ENCODE measurements around the gene KRTAP19-1.
"Not testable (repeated sequence)": the region's sequence is repeated elsewhere in the genome, so short reads cannot be mapped to it uniquely, and the experiment has no call there.

The KRTAP19-1 gene

DNA sequence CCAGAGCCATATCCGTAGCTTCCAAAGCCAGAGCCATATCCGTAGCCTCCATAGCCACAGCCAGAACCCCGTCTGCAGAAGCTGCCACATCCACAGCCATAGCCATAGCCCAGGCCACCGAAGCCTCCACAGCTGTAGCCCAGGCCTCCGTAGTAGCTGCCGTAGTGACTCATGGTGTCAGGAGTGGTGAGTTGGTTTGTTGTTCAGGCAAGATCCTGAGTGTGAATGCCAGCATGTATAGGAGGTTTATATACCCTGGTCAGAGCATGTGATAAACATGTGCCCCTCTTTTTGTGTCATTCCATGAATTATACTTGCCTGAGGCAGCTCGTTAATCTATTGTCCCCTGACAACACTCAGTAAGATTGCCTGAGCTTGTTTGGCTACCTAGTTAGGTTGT lies at the start of gene KRTAP19-1:
KRTAP19-1 (minus strand) TSS at position 223 of the 400 bp plus-strand sequence; CDS start at position 173, 50 bp downstream.
- no peak for DNase-seq

GRCh38 chr21:30518876-30519275 lies 38.7 kb upstream of the KRTAP19-1 start:
- no peak for DNase-seq

- DNase-seq = no peak
Measured at GRCh38 chr21:30515681-30516080, 35.5 kb upstream of the KRTAP19-1 start.

DNA sequence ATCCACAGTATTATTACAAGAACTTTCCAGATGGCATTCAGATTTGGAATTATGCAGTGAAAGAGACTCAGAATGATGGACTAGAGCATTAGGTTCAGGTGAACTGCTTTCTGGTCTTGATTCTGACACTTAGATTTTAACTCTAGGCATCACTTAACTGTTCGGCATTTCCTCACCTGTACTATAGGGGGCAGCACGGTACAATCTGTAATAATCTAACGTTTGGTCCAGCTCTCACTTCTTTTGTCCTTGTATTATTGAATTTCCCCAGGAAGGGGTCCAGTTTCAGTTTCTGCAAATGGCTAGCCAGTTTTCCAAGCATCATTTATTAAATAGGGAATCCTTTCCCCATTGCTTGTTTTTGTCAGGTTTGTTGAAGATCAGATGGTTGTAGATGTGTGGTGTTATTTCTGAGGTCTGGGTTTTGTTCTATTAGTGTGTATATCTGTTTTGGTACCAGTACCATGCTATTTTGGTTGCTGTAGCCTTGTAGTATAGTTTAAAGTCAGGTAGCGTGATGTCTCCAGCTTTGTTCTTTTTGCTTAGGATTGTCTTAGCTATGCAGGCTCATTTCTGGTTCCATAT lies 25.5 kb upstream of the KRTAP19-1 start:
- DNase-seq = not testable (repeated sequence)

DNA sequence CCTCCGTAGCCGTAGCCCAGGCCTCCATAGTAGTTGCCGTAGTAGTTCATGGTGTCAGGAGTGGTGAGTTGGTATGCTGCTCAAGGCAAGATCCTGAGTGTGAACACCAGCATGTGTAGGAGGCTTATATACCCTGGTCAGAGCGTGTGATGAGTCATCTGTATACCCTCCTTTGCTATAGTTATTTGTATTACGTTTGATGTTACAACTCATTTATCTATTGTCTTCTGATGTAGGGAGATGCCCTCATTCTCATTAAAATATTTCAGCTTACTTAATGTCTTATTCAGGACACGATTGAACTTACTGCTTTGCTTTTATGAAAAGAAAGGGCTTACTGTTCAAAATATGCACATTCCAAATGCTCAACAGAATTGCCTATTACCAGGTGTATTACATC lies 21.9 kb upstream of the KRTAP19-1 start, which contains the start of gene KRTAP19-5:
KRTAP19-5 (minus strand) TSS at position 101 of the 400 bp plus-strand sequence; CDS start at position 50, 51 bp downstream.
- DNase-seq = no peak

DNA sequence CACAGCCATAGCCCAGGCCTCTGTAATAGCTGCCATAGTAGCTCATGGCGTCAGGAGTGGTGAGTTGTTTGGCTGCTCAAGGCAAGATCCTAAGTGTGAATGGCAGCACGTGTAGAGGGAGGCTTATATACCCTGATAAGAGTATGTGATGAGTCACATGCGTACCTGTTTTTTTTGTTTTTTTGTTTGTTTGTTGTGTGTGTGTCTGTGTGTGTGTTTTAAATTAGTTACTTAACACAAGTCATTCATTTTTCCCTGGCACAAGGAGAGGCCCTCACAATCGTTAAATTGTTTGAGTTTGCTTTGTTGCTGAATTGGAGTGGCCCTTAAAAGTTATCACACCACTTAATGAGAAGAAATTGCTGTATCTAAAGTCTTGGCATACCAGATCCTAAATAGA lies 16.9 kb upstream of the KRTAP19-1 start, which contains the start of gene KRTAP19-4:
KRTAP19-4 (minus strand) TSS at position 101 of the 400 bp plus-strand sequence; CDS start at position 46, 55 bp downstream.
- DNase-seq = no peak

GRCh38 chr21:30491963-30492428 lies 11.8 kb upstream of the KRTAP19-1 start, which contains the start of gene KRTAP19-3:
Gene KRTAP19-3, minus strand, starts transcription at chr21:30492013. Its CDS starts 56 bp downstream, at chr21:30491957.
- no peak for DNase-seq

- no peak for DNase-seq
Measured at GRCh38 chr21:30487336-30487735, 7.2 kb upstream of the KRTAP19-1 start, which contains the start of gene KRTAP19-2. Gene KRTAP19-2, minus strand, starts transcription at chr21:30487436. Its CDS starts 88 bp downstream, at chr21:30487348.

- DNase-seq = no peak
Measured at GRCh38 chr21:30486180-30486579, 6.0 kb upstream of the KRTAP19-1 start.

GRCh38 chr21:30482130-30482529 lies 2.0 kb upstream of the KRTAP19-1 start:
- DNase-seq = no peak

- DNase-seq = no peak
Measured at GRCh38 chr21:30479259-30479658, 908 bp downstream of the KRTAP19-1 start.

DNA sequence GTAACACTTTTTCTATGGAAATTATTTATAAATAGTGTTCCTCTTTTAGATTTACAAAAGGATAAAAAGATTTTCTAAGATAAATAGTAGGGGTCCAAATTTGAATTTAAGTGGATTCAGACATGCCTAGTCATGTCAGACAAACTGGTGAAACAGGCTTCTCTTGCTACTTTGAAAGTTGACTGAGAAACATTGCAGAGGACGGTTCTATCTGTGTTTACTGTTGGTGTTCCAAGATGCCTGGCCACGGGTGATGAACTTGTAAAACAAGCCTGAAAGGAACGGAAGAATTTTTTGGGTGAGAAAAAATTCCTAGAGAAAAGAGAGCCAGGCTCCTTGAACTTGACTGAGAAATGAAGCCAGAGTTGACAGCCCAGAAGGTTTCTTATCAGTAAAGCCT lies 2.2 kb downstream of the KRTAP19-1 start:
- DNase-seq = no peak

DNA sequence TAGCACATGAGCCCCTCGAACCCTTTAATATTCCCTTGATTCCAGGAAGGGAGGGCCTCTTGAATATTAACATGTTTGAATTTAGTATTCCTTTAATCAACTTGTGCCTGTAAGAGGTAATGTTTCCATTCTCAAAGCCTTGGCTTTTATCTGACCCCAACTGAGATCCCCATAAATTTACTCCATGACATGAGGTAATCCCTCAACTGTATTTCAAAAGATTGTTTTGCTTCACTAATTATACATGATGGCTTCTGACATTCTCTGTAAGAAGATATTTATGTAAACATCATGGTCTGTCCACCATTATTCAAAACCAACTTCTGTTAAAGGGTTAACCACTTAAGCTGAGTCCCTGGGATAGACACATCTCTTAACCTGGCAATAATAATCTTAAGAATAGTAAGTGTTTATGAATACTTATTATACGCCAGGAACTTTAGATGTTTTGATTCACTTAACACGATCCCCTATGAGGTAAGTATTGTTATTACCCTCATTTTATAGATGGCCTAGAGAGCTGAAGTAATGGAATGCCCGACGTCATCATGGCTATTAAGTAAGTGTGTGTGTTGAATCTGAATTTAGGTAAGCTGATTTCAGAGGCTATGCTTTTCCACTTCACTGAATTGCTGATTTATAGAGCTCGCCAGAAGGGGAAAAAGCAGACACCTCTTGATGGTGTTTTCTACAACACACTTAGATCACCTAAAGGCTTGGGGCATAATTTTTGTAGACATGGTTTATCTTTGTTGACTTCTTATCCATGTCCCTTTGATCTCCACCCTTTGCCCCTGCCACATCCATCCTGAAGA lies 11.1 kb downstream of the KRTAP19-1 start:
- DNase-seq = no peak

DNA sequence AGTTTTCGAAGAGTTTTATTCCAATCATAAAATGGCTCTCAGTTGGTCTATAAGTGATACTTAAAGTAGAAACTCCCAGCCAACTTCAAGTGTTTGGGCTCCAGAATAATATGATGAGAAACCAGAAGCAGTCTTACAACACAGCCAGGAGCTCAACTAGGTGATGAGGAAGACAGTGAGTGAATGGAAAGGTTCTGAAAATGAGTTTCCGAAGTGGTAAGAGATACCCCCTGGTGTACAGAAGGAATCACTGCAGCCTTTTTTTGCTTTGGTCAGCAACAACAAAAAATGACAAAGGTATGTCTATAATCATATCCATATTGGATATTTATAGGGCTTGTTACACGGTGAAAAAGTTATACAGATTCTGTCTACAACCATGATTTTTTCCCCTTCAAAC lies 16.5 kb downstream of the KRTAP19-1 start:
- DNase-seq = no peak

DNA sequence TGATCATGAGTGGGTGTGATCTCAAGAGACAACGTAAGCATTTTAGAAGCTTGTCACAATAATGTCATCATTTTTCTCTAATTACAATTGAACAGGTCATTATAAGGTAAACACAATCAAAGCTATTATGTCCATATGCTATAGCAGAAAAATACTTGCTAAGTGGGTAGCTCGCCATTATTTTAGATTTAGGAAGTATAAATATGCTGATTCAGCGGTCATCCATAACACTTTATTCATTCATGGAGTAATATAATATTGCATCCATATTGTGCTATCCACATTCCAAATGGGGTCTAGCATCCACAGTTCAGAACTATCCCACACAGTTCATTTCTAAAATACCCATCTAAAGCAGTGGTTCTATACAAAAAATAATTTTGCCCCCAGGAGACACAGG lies 31.7 kb downstream of the KRTAP19-1 start:
- no peak for DNase-seq

DNA sequence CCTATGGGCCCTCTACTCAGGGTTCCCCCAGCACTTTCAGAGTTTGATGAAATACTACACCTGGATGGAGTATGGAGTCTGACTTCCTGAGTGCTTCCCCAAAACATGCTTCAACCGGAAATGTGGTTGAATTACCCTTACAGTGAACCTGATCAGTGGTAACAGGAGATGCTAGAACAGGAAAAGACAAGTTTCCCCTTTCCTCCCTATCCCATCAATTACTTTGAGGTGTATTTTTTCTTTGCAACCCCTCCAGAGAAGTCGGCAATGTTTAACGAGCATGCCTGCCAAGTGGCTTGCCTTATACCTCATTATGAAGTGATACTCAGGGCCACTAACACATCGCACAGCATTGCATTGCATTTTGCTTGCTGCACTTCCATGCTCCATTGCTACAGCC lies 33.1 kb downstream of the KRTAP19-1 start:
- no peak for DNase-seq

DNA sequence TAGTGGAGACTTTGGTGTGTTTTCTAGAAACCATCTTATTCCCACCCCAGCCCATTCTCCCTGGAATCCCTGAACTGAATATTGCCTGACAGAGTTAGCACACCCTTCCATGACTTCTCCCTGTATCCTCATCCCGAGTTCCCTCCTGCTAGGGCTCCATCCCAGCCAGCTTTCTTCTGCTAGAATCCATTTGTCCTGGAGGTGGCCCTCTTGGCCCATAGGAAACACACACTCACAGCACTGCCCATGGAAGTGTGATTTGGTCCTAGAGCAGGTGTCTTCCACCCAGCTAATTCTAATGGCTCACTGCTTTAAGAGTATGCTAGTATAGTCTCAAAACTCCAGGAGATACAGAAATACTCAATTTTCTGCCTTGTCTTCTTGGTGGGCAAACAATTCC lies 36.0 kb downstream of the KRTAP19-1 start:
- no peak for DNase-seq

DNA sequence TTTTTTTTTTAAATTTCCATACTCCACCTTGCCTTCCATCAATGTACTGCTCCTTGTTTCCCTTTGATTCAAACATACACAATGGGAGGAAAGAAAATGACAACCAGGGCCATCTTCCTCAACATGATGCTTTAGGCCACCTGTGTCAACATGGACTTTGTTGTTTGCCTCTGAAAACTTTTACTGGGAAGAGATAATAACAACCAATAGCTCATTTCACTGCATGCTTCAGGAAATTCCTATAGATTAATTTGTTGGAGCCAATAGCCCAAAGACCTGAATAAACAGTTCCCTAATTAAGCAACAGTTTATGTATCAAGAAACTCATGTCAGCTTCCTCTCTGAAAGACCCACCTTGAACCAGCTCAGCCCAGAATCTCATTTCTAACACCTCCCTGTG lies 36.9 kb downstream of the KRTAP19-1 start:
- no peak for DNase-seq

DNA sequence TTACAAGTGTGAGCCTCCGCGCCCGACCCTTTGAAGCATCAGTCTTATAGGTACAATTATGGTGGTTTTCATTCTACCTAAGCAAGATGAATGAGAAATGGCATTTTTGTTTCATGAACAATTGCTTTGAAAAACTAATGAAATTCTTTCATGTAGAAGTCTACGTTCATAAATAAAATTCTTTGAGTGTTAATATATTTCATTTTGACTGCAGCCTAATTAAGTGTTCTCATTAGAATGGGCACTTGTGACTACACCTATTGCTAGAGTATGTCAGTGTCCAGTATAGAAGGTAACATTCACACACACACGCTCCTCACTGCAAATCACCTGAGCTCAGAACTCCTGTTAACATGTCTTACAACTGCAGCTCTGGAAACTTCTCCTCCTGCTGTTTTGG lies 40.2 kb downstream of the KRTAP19-1 start, which contains the start of gene KRTAP15-1:
KRTAP15-1 (plus strand) TSS at position 301 of the 400 bp plus-strand sequence; CDS start at position 354, 53 bp downstream.
- no peak for DNase-seq

- DNase-seq = no peak
Measured at GRCh38 chr21:30437010-30437565, 43.1 kb downstream of the KRTAP19-1 start.

DNA sequence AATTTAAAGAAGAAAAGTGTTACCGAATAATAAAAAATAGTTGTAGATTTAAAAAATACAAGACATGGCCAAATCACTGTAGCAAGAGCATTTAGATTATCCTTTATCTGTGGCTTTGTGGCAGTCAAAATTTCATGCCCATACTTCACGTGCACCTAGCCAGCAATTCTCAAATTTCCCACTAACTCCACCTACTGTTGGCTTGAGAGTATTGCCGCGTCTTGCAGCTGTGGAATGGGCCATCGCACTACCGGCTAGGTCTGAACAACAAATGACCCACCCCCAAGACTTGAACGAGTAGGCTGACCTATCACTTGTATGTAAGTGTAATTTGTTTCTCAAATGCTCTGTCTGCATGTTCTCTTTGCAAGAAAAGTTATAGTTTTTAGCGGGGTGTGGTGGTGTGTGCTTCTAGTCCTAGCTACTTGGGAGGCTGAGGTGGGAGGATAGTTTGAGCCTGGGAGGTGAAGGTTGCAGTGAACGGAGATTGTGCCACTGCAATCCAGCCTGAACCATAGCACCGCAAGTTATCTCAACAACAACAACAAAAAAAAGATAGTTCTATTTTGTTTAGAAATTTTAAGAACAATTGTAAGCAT lies 46.0 kb downstream of the KRTAP19-1 start:
- DNase-seq = no peak

DNA sequence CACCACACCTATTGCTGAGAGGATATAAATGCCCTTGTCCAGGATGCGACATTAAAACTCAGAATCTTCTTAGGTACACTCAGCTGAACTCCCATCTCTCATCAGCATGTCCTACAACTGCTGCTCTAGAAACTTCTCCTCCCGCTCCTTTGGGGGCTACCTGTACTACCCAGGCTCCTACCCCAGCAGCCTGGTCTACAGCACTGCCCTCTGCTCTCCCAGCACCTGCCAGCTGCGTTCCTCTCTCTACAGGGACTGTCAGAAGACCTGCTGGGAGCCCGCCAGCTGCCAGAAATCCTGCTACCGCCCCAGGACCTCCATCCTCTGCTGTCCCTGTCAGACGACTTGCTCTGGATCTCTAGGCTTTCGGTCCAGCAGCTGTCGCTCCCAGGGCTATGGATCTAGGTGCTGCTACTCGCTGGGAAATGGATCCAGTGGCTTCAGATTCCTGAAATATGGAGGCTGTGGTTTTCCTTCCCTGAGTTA lies 50.0 kb downstream of the KRTAP19-1 start, which contains the start of gene KRTAP13-4:
KRTAP13-4 (plus strand) TSS at position 51 of the 486 bp plus-strand sequence; CDS start at position 107, 56 bp downstream.
- no peak for DNase-seq

Measured in GF-D8 (cell line).